ENCODE measurements around the gene OR52A5. TPM values are rescaled to one million over a fixed set of nuclear protein-coding genes. Genes with fewer than 3 reads are reported as not detected.
A peak's percentile ranks its signal among the peaks of the same experiment; 100 is the strongest.

Gene OR52A5
- total and polyA plus RNA-seq, 2 donors = not detected

DNA sequence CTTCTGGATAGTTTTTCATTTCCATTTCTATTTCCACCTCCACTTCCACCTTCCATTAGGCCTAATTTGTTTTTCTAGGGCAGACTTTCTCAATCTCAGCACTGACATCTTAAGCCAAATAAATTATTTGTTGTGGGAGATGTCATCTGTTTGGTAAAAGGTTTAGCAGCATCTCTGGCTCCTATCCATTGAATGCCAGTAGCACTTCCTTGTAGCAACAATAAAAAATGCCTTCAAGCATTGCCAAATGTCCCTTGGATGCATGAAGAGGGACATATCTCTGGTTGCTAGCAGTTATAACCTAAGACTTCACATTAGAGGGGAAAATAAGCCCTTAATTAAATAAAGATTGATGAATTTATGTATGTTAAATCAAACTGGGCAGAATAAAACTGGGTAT lies 1.9 kb downstream of the OR52A5 start:
- Histone ChIP-seq H3K27ac (ENCODE audit: low read depth) (no peak overlapping the region), H3K4me3 (ENCODE audit: low read depth, low read length) (no peak overlapping the region)
- no peak for DNase-seq (ENCODE audit: extremely low spot score)

DNA sequence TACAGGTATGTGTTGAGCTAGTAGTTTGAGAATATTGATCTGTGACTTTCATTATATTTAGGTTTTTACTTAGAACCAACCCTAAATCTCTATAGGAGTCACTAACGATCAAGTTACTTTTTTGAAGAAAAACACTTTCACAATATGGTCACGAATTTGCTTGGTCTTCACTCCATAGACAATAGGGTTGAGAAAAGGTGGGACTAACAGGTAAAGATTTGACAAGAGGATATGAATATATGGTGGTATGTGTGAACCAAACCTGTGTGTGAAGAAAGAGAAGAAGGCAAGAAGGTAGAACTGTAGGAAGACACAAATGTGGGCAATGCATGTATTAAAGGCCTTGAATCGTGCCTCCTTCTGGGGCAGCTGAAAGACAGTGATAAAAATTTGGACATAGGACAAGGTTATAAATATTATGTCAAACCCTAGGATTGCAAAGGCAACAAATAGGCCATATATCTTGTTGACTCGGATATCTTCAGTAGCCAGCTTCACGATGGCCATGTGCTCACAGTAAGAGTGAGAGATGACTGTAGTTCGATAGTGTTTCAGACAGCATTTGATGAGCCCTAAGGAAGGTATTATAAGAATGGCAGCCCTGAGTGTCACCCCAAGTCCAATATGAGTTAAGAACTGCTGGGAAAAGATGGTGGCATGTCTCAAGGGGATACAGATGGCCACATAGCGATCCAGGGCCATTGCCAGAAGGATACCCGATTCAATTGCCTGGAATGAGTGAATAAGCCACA lies 6.4 kb downstream of the OR52A5 start:
- H3K27ac ChIP-seq (ENCODE audit: low read depth) = no peak overlapping the region
- H3K4me1 ChIP-seq (ENCODE audit: insufficient read depth) = no peaks in the 10 kb centered on the region
- no peak overlapping the region for H3K4me3 ChIP-seq (ENCODE audit: low read depth, low read length)
- no peaks in the 10 kb centered on the region for H3K36me3 ChIP-seq (ENCODE audit: insufficient read depth)
- no peak for DNase-seq (ENCODE audit: extremely low spot score)
- WGBS = 86% methylated on average over 8 of the region's 8 CpGs

More for the DNA sequence above, 1.9 kb downstream of the OR52A5 start:
- Histone ChIP-seq H3K4me1 (ENCODE audit: insufficient read depth) (no peaks in the 10 kb centered on the region), H3K36me3 (ENCODE audit: insufficient read depth) (no peaks in the 10 kb centered on the region)

DNA sequence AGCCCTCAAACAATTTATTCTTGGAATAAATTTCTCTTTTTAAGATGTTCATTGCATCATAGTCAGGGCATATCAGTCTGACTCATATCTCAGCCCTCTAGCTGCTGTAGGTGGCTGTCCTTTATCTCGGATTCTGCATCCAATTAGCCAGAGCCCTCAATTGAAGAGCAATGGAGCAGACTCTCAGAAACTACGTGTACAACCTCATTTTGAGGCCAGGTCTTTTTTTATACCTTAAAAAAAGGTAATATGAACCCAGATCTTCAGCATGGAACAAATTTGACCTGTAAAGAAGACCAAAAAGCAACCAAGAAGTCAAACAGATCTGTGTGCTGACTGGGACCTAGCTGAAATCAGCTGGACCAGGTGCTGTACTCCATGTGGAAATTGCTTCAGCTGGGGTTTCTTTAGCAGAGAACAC lies 8.7 kb downstream of the OR52A5 start:
- Histone ChIP-seq H3K4me3 (ENCODE audit: low read depth, low read length) (no peak overlapping the region), H3K27ac (ENCODE audit: low read depth) (no peak overlapping the region), H3K4me1 (ENCODE audit: insufficient read depth) (no peaks in the 10 kb centered on the region), H3K36me3 (ENCODE audit: insufficient read depth) (no peaks in the 10 kb centered on the region)
- WGBS = 63% methylated on average over 2 of the region's 2 CpGs
- no peak for DNase-seq (ENCODE audit: extremely low spot score)

DNA sequence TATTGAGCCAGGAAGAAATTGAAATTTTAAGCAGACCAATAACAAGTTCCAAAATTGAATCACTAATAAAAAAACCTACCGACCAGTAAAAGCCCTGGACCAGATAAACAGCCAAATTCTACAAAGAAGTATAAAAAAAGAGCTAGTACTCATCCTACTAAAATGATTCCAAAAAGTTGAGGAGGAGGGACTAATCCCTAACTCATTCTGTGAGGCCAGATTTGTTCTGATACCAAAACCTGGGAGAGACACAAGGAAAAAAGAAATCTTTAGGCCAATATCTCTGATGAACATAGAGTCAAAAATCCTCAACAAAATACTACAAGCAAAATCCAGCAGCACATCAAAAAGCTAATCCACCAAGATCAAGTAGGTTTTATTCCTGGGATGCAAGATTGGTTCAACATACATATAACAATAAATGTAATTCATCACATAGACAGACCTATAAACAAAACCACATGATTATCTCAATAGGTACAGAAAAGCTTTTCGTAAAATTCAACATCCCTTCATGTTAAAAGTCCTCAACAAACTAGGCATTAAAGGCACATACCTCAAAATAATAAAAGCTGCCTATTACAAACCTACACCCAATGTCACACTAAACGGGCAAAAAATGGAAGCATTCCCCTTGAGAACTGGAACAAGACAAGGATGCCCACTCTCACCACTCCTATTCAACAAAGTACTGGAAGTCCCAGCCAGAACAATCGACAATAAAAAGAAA lies 13.1 kb downstream of the OR52A5 start:
- WGBS = 42% methylated on average over 4 of the region's 4 CpGs
- H3K4me3 ChIP-seq (ENCODE audit: low read depth, low read length) = no peak overlapping the region
- no peaks in the 10 kb centered on the region for H3K36me3 ChIP-seq (ENCODE audit: insufficient read depth)
- H3K27ac ChIP-seq (ENCODE audit: low read depth) = no peak overlapping the region
- H3K4me1 ChIP-seq (ENCODE audit: insufficient read depth) = no peaks in the 10 kb centered on the region
- no peak for DNase-seq (ENCODE audit: extremely low spot score)

DNA sequence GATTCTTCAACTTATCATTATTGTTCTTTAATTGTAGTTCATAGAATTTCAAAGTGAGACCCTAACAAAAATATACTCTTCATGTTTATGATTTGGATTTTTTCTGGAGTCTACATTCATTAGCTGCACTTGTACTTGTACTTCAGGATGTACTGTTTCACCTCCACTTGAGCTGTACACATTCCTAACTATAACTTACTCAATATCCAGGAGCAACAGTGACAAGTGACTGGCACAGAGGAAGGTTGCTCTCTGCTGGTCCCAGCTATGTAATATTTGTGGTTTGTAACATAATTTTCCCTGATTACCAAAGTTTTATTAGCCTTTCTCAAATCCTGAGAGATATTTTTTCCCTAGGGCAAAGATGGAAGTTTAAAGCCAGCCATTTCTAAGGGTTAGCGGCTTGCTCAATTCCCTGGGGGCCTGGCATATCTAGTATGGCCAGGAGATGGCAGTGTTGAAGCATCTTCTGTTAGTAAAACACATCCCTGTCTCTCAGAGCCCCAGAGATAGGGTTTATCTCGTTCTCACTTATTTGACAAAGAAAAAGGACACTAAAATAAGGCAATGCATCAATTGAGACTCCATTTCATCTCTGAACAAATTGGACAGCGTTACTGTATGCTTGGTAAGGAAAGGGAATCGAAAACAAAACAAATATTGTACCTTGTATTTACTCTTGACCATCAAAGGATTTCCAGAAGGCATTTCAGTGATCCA lies 14.2 kb downstream of the OR52A5 start:
- no peaks in the 10 kb centered on the region for H3K4me1 ChIP-seq (ENCODE audit: insufficient read depth)
- DNase-seq (ENCODE audit: extremely low spot score) = peak; percentile 35
- H3K4me3 ChIP-seq (ENCODE audit: low read depth, low read length) = no peak overlapping the region
- H3K27ac ChIP-seq (ENCODE audit: low read depth) = no peak overlapping the region
- WGBS = 5% methylated on average over 4 of the region's 4 CpGs
- H3K36me3 ChIP-seq (ENCODE audit: insufficient read depth) = no peaks in the 10 kb centered on the region

DNA sequence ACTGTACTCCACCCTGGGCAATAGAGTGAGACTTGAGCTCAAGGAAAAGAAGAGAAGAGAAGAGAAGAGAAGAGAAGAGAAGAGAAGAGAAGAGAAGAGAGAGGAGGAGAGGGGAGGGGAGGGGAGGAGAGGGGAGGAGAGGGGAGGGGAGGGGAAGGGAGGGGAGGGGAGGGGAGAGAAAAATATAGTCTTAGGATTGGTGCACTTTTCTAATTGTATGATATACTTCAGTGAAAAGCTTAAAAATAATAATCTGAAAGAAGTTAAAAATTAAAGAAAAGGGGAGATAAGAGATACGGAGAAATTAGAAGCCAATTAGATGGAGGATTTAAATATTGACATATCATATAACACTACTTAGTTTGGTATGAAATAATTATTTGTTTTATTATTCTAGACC lies 19.3 kb downstream of the OR52A5 start:
- WGBS = 81% methylated on average over 1 of the region's 1 CpG
- no peak overlapping the region for H3K27ac ChIP-seq (ENCODE audit: low read depth)
- H3K4me1 ChIP-seq (ENCODE audit: insufficient read depth) = no peaks in the 10 kb centered on the region
- no peak overlapping the region for H3K4me3 ChIP-seq (ENCODE audit: low read depth, low read length)
- H3K36me3 ChIP-seq (ENCODE audit: insufficient read depth) = no peaks in the 10 kb centered on the region
- no peak for DNase-seq (ENCODE audit: extremely low spot score)

DNA sequence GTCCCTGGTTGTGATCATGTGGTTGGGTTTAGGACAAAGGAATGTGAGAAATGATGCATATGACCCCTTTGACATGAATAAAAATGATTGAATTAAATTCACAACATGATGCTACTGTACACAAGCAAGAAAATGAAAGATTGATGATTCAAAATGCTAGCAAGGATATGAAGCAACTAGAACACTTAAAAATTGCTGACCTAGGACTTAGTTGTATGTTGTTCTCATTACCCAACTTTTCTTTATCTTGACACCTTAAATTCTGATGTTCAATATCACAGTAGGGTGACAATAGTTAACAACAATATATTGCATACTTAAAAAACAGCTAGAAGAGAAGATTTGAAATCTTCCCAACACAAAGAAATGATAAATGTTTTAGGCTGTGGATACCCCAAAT lies 20.6 kb downstream of the OR52A5 start:
- no peak for DNase-seq (ENCODE audit: extremely low spot score)
- Histone ChIP-seq H3K27ac (ENCODE audit: low read depth) (no peak overlapping the region), H3K36me3 (ENCODE audit: insufficient read depth) (no peaks in the 10 kb centered on the region), H3K4me3 (ENCODE audit: low read depth, low read length) (no peak overlapping the region), H3K4me1 (ENCODE audit: insufficient read depth) (no peaks in the 10 kb centered on the region)

DNA sequence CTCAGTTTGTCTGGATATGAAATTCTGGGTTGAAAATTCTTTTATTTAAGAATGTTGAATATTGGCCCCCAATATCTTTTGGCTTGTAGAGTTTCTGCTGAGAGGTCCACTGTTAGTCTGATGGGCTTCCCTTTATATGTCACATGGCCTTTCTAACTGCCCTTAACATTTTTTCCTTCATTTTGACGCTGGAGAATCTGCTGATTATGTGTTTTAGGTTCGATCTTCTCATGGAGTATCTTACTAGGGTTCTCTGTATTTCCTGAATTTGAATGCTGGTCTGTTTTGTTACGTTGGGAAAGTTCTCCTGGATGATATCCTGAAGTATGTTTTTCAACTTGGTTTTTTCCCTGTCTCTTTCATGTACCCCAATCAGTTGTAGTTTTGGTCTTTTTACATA lies 22.8 kb downstream of the OR52A5 start:
- H3K4me1 ChIP-seq (ENCODE audit: insufficient read depth) = no peaks in the 10 kb centered on the region
- WGBS = 81% methylated on average over 3 of the region's 3 CpGs
- H3K4me3 ChIP-seq (ENCODE audit: low read depth, low read length) = no peak overlapping the region
- no peak overlapping the region for H3K27ac ChIP-seq (ENCODE audit: low read depth)
- no peaks in the 10 kb centered on the region for H3K36me3 ChIP-seq (ENCODE audit: insufficient read depth)
- DNase-seq (ENCODE audit: extremely low spot score) = no peak

DNA sequence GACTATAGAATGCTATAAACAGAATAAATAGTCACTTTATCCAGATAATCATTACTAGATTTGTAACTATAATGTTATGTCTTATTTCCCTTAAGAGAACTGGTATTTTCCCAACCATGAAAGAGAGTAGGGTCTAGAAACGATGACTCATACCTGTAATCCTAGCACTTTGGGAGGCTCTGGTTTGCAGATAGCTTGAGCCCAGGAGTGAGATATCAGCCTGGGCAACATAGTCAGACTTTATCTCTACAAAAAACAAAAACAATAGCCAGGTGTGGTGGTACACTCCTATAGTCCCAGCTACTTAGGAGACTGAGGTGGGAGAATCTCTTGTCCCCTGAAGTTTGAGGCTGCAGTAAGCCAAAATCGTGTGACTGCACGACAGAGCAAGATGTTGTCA lies 30.9 kb downstream of the OR52A5 start:
- WGBS = 64% methylated on average over 3 of the region's 3 CpGs
- Histone ChIP-seq H3K36me3 (ENCODE audit: insufficient read depth) (no peaks in the 10 kb centered on the region), H3K4me3 (ENCODE audit: low read depth, low read length) (no peak overlapping the region), H3K27ac (ENCODE audit: low read depth) (no peak overlapping the region), H3K4me1 (ENCODE audit: insufficient read depth) (no peaks in the 10 kb centered on the region)
- DNase-seq (ENCODE audit: extremely low spot score) = no peak

DNA sequence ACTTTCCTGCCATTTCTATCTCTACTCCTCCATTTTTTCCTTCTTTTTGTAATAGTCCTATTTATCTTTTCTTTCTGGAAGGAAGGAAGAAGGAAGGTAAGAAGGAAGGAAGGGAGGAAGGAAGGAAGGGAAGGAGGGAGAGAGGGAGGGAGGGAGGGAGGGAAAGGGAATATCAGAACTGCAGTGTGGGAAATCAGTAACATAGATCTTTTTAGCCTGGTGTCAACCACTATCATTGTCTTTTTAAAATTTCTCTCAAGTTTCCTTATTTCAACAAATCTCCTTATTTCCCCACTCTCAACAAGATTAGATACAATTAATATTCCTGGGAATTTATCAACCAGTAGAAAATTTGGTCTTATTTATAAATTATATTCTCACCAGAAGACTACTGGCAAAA lies 35.1 kb downstream of the OR52A5 start:
- Histone ChIP-seq H3K4me3 (ENCODE audit: low read depth, low read length) (no peak overlapping the region), H3K4me1 (ENCODE audit: insufficient read depth) (no peaks in the 10 kb centered on the region), H3K36me3 (ENCODE audit: insufficient read depth) (no peaks in the 10 kb centered on the region), H3K27ac (ENCODE audit: low read depth) (no peak overlapping the region)
- no peak for DNase-seq (ENCODE audit: extremely low spot score)

DNA sequence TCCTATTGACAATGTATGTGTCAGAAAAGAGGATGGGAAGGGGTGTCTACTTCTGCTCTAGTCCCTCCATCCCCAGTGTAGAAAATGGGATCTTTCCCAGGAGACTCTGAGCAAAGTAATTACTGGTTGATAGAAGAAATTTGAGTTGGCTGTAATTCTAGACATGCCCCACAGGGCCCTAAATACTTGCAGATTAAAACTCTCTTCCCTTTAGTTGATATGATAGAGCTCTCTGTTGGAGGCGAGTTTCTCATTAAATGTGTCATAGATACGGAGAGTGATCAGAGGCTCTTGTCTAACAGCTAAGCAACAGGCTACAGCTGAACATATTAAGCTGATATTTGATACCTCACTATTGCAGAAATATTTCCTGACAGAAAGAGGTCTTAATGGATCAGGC lies 35.9 kb downstream of the OR52A5 start:
- Histone ChIP-seq H3K4me1 (ENCODE audit: insufficient read depth) (no peaks in the 10 kb centered on the region), H3K4me3 (ENCODE audit: low read depth, low read length) (no peak overlapping the region), H3K36me3 (ENCODE audit: insufficient read depth) (no peaks in the 10 kb centered on the region), H3K27ac (ENCODE audit: low read depth) (no peak overlapping the region)
- 18% methylated on average over 2 of the region's 2 CpGs for WGBS
- no peak for DNase-seq (ENCODE audit: extremely low spot score)

DNA sequence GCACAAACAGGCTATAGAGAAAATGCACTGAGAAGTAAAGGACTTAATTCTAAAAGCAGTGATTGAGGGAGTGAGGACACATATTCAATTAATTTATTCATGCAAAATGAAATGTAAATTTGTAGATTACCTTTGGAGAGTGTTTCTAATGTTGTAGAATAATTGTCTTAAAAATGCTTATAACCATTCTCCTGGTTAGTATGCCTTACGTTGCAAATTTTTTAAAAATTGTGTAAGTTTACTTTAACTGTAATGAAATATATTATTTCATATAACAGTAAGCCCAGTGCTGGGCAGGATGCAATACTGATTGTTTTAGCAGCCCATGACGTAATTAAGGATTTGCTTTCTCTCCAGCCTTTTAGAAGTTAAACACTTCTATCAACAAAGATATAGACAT lies 42.1 kb downstream of the OR52A5 start:
- DNase-seq (ENCODE audit: extremely low spot score) = no peak
- H3K4me1 ChIP-seq (ENCODE audit: insufficient read depth) = no peaks in the 10 kb centered on the region
- no peak overlapping the region for H3K4me3 ChIP-seq (ENCODE audit: low read depth, low read length)
- H3K36me3 ChIP-seq (ENCODE audit: insufficient read depth) = no peaks in the 10 kb centered on the region
- no peak overlapping the region for H3K27ac ChIP-seq (ENCODE audit: low read depth)
- 64% methylated on average over 2 of the region's 2 CpGs for WGBS

DNA sequence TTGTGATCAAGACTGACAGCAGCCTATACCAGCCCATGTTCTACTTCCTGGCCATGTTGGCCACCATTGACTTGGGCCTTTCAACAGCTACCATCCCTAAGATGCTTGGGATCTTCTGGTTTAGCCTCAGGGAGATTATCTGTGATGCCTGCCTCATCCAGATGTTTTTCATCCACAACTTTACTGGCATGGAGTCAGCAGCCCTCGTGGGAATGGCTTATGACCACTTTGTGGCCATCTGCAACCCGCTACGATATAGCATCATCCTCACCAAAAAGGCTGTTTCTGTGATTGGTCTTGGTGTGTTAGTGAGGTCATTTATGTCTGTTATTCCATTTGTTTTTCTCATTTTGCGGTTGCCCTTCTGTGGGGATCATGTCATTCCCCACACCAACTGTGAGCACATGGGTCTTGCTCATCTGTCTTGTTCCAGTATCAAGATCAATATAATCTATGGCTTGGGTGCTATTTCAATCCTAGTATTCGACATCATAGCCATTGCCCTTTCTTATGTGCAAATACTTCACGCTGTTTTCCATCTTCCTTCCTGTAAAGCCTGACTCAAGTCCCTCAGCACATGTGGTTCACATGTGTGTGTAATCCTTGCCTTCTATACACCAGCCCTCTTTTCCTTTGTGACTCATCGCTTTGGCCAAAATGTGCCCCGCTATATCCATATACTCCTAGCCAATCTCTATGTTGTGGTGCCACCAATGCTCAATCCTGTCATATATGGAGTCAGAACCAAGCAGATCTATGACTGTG lies 45.2 kb downstream of the OR52A5 start:
- H3K4me3 ChIP-seq (ENCODE audit: low read depth, low read length) = no peak overlapping the region
- DNase-seq (ENCODE audit: extremely low spot score) = no peak
- 79% methylated on average over 8 of the region's 8 CpGs for WGBS

More for the DNA sequence above, 45.2 kb downstream of the OR52A5 start:
- no peaks in the 10 kb centered on the region for H3K36me3 ChIP-seq (ENCODE audit: insufficient read depth)
- no peak overlapping the region for H3K27ac ChIP-seq (ENCODE audit: low read depth)
- no peaks in the 10 kb centered on the region for H3K4me1 ChIP-seq (ENCODE audit: insufficient read depth)

Measured in urinary bladder (tissue), 4 donors.